Activated T-helper 1 cell treated with anti-CD3 and anti-CD28 coated beads, Interleukin-2, amount 50 U/mL, for 16 hours (primary cell): ENCODE data around the gene PYROXD2.

Source experiments
- DNase-seq, 2 donors: peaks; one replicate each; pipeline ENCODE4 v3.0.0-alpha.2; 2020; ENCODE audit warnings: low read depth in 1 of 2, low spot score in 1 of 2

Gene PYROXD2

DNA sequence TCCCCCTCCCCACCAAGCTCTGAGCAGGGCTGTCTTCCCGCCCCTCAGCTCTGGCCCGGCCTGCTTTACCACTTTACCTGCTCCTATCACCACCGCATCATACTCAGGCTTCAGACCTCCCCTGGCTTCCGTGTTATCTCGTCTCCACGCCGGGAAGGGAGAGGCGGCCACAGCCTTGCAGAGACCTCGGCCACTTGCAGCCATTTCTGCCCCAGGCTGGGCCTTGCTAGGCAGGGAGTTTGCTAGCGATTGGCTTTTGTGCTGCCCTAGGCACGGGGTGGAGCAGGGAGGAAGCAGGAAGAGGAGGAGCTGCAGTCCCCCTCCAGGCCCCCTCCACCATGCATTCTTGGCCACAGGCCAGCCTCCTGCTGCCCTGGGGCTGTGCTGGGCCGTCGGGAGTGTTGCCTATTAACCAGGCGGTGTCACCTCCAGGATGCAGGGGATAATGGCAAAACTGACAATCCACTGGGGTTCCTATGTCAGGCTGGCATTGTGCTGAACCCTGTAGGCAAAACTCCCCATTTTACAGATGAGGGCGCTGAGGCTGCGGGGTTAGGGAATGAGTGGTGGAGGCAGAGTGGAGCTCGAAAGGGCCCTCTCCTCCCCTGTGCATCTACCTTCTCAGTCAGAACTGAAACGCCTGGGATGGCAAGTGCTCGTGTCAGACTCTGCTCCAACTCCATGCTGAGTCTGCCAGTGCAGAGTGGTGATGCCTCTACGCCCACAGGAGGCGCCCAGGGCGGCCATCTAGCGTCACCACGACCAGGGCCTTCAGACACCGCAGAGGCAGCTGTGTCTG is at the start of gene PYROXD2:
Gene PYROXD2, minus strand, starts transcription at position 251 of the 799 bp plus-strand sequence. Its CDS starts 47 bp downstream, at position 204.
- peak in 1 of 2 donors; percentile 38 for DNase-seq

DNA sequence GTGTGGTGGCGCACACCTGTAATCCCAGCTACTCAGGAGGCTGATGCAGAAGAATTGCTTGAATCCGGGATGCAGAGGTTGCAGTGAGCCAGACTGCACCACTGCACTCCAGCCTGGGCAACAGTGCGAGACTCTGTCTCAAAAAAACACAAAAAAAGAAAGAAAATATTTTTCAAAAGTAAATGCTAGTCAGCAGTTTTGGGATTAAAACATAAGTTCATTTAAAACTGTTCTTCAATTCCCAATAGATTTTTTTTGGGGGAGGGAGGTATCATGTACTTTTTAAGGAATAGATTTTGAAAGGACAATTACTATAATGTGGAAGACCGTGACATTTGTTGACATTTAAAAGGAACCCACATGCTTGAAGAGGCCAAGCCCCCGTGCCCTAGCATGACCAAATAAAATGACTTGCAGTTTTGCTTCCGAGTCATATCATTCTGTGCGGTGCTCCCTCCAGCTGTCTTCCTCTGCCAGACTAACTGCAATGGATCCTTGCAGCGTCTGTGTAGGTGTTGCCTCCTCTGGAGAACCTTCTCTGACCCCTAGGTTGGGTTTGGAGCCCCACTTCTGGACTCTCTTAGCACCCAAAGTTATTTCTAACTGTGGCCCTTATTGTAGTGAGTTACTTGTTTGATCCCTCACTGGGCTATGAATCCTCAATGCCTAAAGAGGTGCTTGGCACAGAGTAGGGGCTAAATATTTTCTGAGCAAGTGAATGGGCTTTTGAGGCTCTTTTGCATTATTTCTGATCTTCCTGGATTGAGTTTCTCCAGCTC is 49.2 kb upstream of the PYROXD2 start:
- no peak for DNase-seq

DNA sequence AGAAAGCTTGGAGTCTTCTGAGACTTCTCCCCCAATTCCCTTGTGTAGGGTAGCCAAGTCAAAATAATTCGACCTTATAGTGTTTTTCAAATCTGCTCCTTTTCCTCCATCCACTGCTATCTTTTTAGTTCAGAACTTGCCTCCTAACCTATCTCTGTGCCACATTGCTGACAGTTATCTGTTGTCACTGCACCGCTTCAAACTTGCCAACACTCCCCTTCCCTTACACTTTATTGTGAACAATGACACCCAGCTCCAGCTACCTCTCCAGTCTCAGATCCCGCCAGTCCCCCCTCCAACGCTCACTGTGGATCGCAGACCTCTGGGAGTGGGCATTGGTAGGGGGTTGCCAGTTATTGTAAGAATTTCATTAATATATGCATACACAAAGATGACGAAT is 48.0 kb upstream of the PYROXD2 start:
- no peak for DNase-seq

DNA sequence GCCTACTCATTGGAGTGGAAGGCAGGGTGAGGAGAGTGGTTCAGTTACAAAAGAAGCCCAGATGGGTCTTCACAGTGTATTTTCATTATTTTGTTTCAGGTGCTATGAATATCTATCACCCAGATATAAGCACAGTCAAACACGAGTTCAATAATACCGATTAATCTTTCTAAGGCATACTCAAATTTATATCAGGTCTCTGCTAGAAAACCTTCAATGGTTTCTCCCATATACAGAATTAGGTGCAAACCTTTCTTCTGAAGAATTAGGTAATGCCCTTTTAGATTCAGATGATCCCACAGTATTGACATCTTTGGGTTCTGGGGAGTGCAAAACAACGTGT is 46.5 kb upstream of the PYROXD2 start:
- DNase-seq: no peak

DNA sequence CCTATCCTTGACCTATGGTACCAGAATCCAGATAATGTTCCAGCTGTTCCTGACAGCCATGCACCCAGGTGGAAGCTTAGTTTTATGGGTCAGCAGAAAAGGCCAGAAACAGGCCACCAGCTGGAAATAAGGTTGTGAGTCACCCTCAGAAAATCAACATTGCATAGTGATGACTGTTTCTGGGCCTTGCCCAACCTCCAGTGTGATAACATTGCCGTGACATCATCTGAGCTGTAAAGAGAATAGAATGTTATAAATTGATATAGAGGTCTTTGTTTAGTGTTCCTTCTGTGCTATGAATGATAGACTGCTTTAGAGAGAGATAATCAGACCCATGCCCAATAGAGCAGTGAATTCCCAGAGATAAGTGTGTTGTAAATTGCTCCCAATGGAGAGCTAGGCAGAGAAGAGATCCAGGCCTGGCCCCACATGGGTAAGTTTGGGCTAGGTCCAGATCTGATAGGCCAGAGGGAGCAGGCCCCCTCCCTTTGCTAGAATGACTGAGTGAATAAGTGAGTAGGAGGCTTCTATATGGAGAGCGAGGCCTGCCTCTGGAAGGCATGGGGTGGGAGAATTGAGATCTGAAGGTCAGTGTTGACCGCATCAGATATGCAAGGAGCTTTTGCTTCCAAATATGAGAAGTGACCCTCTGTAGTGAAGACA is 46.0 kb upstream of the PYROXD2 start:
- DNase-seq: no peak

DNA sequence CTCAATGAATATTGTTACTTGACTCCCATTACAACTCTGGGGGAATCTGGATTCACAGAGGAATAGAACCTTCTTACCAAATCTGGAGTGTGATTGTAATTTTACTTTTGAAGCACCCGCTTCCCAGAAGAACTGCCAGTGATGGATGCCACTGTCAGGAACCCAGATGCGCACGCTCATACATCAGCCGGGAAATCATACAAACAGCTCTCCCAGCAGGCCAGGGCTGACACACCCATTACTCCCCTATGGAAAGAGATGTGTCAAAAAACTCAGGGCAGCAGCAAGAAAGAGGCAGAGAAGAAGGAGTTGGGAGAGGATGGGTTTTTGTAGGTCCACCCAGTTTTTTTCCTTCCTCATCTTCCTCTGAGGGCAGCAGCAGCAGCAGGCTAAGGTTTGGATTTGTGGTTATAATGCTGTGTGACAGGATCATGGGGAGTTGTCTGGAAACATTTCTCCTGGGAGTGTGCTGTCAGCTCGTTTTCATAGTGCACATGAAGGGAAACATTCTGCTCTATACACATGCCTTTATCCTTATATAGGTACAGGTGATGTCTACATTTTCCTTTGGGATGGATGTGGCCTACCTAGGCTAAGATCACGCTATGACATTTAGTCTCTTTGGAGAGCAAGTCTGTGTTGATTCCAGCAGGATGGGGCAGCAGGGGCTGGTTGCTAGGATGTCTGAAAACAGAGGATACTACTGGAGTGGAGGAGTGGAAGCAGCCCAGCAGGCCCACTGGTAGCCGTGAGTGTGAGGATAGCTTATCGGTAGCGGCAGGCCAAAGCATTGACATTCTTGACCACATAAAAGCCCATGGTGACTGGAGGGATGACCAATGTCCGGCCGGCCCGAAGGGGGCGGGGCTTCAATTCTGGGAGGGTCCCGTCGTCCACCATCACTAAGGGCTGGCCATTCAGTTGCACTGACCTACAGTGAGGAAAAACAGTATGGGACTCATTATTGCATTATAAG is 44.1 kb upstream of the PYROXD2 start:
- no peak for DNase-seq

DNA sequence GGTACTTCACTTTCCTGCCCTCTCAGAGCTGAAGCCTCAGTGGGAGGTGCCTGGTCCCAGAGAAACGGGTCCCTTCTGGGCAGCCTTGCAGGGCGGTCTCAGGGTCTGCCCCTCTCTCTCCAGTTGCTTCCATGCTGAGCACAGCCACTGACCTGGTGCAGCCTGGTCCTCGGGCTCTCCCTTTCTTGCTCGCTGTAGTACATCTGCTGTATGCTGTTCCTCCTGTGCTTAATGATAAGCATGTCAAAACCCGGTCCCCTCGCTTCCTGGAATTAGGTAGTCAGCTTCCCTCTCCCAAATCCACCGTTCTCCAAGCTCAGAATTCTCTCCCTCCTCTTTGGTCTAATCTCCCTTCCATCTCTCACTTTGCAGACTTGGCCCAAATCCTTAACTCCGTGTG is 42.7 kb upstream of the PYROXD2 start:
- DNase-seq: no peak

DNA sequence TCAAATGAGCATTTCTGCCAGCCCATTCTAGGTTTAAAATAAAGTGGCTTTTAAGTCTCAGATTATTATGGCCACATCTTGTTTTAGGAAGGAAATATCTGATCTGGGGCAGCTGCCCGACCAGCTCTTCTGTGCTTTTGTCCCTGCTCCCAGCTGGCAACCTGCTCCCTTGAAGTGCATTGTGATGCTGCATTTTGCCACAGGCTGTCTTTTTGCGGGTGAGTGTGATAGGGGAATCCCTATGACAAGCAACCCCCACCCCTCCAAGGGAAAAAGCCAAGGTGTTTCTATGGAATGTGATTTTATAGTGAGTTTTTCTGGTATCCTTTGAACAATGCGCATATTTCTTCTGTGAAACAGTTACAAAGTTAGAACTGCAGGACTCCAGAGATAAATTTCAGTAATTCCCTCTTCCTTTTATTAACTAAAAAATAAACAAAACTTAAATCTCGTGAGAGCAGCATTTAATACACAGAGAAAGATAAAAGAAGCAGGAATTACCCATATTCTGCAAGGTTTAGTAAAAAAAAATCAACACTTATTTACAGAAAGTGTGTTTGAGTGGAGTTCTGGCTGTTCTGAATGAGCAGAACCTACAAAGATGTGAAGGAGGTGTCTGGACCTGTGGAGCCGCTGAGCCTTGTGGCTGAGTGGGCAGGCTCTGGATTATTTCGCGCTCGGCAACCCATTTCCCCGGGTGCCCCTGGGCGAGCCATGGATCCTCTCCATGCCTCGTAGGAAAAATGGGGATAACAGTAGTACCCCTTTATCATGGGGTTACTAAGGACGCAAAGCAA is 41.9 kb upstream of the PYROXD2 start:
- no peak for DNase-seq

DNA sequence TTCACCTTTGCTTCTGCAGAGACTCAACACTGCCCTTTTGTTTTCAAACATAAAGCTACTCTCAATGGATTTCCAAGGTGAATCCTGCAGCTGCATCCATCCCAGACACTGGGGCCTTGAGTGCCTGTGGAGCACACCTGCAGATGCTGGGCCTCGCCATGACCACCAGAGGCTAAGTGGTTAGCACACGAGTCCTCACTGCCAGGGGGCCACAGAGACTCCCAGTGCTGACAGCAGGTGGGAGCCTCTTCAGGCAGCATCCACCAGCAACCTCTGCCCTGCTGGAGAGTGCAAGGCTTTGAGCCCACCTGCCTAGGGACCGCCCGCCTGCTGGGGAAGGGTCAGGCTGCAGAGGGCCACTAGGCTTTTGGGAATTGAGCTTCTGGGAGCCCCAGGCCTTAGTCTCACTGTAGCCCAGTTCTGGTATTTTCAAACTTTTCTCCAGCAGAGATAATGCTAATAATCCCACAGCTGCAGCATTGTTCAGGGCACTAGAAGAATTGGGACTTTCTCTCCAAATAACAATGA is 41.1 kb upstream of the PYROXD2 start:
- DNase-seq: no peak

DNA sequence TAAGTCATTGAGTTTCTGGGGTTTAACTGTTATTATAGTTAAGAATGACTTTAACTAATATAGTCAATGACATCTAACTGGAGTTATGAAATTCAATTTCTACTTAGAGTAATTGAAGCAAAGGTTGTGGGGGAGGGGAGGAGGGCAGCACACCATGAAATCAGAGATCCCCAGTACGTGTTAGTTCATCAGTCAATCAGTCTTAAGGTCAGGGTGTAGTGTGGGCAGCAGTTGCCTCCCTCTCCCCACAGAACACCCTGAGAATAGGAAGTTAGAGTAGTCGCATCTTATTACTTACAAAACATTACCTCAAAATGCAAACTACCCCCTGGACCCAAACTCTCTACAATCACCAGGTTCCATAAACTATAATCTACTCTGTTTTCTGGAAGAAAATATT is 38.7 kb upstream of the PYROXD2 start:
- no peak for DNase-seq

DNA sequence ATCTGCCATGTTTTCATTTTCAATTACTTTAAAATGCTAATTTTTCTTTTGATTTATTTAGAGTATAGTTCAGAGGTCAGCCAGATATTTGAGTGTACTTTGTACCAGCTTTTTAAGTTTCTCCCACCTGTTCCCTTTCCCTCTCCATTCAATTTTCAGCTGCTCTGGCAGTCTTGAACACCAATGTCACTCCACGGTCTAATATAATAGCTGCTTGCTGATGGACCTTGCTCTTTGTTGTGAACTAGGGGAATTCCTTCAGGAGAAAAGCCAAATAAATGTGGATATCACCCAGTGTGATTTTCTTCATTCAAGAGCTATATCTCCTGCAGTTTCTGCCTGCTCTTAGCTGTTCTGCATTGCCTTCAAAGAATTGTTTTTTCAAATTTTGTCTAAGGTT is 35.6 kb upstream of the PYROXD2 start:
- no peak for DNase-seq

DNA sequence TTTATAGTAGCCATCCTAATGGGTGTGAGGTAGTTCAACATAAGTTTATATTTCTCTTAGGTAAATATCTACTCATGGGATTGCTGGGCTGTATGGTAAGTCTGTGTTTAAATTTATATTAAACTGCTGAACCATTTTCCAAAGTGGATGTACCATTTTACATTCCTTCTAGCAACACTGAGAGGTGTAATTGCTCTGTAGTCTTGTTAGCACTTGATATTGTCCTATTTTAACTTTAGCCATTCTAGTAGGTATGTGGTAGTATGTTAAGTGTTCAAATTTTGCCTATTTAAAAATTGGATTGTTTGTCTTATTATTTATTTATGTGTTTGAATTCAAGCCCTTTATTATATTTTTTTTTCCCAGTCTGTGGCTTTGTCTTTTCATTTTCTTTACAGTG is 34.3 kb upstream of the PYROXD2 start:
- no peak for DNase-seq

DNA sequence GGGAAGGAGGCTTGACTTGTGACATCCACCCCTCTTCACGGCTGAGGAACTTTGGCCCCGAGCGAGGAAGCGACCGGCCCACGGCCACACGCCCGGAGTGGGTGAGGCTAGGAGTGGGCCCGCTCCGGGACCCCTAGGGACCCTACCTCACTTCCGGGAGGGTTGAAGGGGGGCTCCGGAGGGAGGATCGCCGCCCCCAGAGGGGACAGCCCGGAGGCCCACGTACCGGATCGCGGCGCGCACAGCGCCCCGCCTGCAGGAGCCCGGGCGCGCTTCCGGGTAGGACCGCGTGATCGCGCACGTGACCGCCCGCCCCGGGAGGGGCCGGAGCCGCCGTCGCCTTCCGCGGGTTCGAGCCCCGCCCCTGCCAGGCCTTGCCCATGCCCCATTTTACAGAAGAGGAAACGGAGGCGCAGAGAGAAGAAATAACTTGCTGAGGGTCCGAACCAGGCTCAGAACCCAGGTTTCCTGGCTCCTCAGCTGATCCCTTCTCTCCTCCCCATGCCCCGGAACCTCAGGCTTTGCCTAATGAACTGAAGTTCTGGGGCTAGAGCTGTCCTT is 31.8 kb upstream of the PYROXD2 start, which contains the start of gene HPS1:
Gene HPS1, minus strand, starts transcription at position 275 of the 561 bp plus-strand sequence. CDS start 3,695 bp downstream, outside the sequence.
- peak; percentile 53 to 71 for DNase-seq

DNA sequence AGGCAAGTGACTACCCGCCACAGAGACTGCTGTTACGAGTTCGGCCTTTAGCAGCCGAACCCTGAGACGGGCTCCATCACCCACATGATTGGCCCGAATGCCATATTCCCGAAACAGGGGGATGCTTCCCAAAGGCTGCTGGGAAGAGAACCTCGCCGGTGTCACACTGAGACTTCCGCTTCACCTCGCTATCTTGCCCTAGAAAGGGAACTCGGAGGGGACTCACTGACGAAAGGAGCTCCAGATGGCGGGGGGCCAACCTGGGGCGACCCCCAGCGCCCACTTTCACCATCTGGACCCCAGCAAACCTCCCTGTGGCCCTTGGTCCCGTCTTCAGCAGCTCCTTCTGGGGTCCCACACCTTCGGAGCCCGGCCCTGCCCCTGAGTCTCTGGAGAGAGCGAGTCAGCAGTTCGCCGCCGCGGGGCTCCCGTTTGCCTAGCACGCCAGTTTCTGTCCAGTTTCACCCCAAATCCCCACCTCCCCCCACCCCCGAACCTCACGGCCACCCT is 31.2 kb upstream of the PYROXD2 start:
- DNase-seq: no peak

DNA sequence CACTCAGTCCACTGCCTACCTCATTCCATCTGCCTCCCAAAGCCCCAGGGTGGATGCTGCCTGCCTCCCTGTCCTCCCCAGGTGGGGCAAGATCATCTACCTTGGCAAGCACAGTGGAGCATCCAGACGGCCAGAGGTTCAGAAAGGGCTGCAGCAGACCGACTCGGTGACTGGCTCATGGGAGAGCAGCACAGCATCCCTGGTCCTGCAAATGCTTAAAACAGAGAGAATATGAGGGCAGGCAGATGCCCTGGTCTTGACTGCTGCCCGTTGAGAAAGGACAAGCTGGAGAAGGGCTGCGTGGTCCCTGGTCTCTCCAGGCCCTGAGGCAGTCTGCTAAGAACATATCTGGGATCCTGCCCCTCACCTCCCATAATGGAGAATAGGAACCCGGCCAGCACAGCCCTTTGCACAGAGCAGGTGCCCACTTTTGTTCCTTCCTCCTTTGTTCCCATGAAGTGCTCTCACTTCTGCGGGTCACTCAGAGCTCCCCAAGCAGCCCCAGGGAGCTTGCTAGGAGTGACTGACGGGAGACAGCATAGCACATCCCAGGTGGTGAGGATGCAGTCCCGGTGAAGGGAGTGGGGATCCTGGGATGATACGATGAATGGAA is 30.3 kb upstream of the PYROXD2 start:
- no peak for DNase-seq

DNA sequence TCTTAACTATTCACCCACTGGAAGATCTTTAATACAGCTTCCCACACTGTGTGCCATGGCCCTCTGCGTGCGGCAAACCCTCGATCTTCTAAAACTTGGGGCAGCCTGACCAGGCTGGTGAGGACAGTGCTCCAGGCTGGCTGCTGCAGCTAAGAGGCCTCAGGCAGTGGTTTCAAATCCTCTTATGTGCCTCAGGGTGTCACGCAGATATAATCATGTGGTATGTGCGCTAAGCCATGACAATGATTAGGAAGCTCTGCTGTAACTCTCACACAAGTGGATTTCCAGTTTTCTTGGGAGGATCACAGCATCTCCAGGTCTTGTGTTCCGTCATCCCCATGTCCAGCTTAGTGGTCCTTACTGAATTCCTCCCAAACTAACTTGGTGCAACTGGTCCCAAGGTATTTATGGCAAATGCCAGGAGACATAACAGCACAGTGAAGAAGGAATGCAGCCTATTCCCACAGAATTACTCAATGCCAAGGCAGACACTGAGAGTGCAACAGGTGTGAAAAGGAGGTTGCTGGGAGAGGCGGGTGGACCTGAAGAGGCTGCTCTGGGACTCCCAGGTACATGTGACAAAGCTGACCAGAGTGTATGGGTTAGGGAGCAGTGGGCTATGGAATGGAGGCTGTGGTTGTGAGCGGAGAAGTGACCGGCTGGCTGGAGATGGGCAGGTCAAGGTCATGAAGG is 29.5 kb upstream of the PYROXD2 start:
- no peak for DNase-seq

DNA sequence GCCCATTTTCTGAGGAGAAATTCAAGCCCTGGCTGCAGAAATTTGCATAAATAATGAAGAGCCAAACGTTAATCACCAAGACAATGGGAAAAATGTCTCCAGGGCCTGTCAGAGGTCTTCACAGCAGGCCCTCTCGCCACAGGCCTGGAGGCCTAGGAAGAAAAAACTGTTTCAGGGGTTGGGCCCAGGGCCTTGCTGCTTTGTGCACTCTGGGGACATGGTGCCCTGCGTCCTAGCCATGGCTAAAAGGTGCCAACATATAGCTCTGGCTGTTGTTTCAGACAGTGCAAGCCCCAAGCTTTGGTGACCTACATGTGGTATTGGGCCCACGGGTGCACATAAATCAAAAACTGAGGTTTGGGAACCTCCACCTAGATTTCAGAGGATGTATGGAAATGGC is 23.7 kb upstream of the PYROXD2 start:
- no peak for DNase-seq

DNA sequence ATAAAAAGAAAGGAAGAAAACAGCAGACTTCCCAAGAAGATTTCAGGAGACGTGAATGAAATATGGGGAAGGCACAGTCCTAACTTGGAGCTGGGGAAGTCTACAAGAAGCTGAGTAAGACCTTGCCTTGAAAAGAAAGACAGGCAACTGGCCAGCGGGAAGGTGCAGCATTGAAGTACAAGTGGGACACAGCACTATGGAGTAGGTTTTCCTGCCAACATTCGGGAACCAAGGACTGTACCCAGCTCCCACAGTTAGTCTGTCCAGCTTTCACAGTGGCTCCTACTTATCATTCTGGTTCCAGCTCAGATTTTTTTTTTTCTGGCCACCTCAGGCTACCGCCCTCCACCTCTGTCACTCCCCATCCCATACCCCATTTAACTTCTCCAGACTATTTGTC is 21.7 kb upstream of the PYROXD2 start:
- no peak for DNase-seq
